Mucosa of rectum (tissue), 2 donors: ENCODE data around the gene CCDC57.

Source experiments
- H3K27ac ChIP-seq, 2 donors: one replicate each; pipeline ENCODE4 v1.7.0; 2013; ENCODE audit warnings: inconsistent platforms in 2 of 2, low read depth in 2 of 2, low read length in 2 of 2
- H3K27me3 ChIP-seq, 2 donors: one replicate each; pipeline ENCODE4 v1.7.0; 2013; ENCODE audit warnings: low read length in 2 of 2; ENCODE audit not compliant: control insufficient read depth in 2 of 2, insufficient read depth in 2 of 2
- H3K36me3 ChIP-seq, 2 donors: one replicate each; pipeline ENCODE4 v1.7.0; 2013; ENCODE audit warnings: low read length in 2 of 2; ENCODE audit not compliant: control insufficient read depth in 2 of 2, insufficient read depth in 2 of 2
- H3K4me1 ChIP-seq, 2 donors: one replicate each; pipeline ENCODE4 v1.7.0; 2013; ENCODE audit warnings: low read length in 2 of 2, mild to moderate bottlenecking in 1 of 2; ENCODE audit not compliant: control insufficient read depth in 2 of 2, insufficient read depth in 2 of 2
- H3K4me3 ChIP-seq, 2 donors: one replicate each; pipeline ENCODE4 v1.7.0; 2013; ENCODE audit warnings: low read length in 2 of 2
- H3K9ac ChIP-seq, 2 donors: one replicate each; pipeline ENCODE4 v1.7.0; 2013; ENCODE audit warnings: low read length in 2 of 2, low read depth in 1 of 2, mild to moderate bottlenecking in 1 of 2
- H3K9me3 ChIP-seq, 2 donors: one replicate each; pipeline ENCODE4 v1.7.0; 2013; ENCODE audit warnings: low read length in 2 of 2; ENCODE audit not compliant: control insufficient read depth in 2 of 2
- donor health status: healthy.
- donor health status: Normal muscosa, but diverticular disease.

Gene CCDC57

DNA sequence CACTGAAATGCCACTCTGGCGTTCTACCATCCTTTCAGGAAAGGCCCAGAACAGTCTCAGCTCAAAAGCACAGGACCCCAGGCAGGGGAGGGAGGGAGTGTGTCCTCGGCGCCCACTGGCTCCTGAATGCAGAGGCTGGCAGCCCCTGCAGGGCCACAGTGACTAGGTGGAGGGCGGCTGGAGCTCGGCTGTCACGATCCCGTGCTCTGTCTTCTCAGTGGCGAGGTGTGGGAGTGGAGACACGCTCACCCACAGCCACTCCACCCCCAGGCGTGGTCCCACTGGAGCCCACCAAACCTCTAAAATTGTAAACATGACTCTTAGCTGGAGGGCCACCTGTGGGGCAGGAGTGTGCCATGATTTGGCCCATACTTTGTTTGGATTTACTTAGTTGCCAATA, 98.2 kb downstream of the CCDC57 start:
- Histone ChIP-seq H3K9ac (no peak overlapping the region), H3K27me3 (no peaks in the 10 kb centered on the region), H3K4me1 (no peaks in the 10 kb centered on the region), H3K27ac (no peak overlapping the region), H3K4me3 (no peak overlapping the region), H3K9me3 (no peaks in the 10 kb centered on the region), H3K36me3 (peaks cover 0 to 4% of the 10 kb centered on the region in 2 donors)

DNA sequence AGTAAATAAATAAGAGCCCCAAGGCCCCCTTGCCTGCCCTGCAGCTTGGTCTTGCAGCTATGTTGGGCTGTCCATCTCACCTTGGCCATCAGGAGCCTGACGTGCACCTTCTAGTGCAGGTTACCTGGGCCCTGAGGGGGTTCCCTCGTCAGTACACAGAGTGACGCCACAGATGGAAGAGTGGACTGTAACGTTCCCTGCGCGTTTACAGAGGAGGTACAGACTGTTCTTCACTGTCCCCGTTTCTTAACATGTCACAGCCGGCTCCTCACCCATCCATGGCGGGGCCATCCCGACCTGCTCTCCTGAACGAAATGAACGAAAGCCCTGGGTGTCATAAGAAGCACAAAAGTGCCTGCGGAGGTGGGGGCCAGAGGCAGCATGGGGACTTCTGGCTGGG, 98.7 kb downstream of the CCDC57 start:
- no peak overlapping the region for H3K4me3 ChIP-seq
- peaks cover 0 to 4% of the 10 kb centered on the region in 2 donors for H3K36me3 ChIP-seq
- H3K27ac ChIP-seq = no peak overlapping the region
- no peak overlapping the region for H3K9ac ChIP-seq
- H3K9me3 ChIP-seq = no peaks in the 10 kb centered on the region
- no peaks in the 10 kb centered on the region for H3K4me1 ChIP-seq
- H3K27me3 ChIP-seq = no peaks in the 10 kb centered on the region

GRCh38 chr17:82113422-82113821, 99.2 kb downstream of the CCDC57 start:
- H3K4me1 ChIP-seq = no peaks in the 10 kb centered on the region
- H3K27ac ChIP-seq = no peak overlapping the region
- H3K36me3 ChIP-seq = peaks cover 0 to 4% of the 10 kb centered on the region in 2 donors
- no peaks in the 10 kb centered on the region for H3K27me3 ChIP-seq
- no peak overlapping the region for H3K9ac ChIP-seq
- no peak overlapping the region for H3K4me3 ChIP-seq
- no peaks in the 10 kb centered on the region for H3K9me3 ChIP-seq

DNA sequence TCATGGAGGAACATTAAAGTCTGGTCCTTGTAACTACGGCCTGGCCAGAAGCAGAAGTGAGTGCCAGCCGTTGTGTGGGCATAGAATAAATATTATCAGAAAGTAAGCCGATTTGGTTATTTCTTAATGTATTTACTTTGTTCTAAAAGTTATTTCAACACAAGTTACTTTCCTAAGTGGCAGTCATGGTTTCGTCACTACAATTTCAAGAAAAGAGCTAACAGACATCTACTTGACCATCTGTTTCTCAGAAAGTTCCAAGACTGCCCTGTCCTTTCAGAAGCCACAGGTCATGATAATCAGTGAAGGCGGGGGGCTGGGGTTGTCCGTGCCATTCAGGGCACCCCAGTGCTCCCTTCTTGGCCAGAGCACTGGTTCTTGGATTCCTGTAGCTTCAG, 99.7 kb downstream of the CCDC57 start:
- Histone ChIP-seq H3K4me1 (no peaks in the 10 kb centered on the region), H3K9me3 (no peaks in the 10 kb centered on the region), H3K27ac (no peak overlapping the region), H3K27me3 (no peaks in the 10 kb centered on the region), H3K4me3 (no peak overlapping the region), H3K9ac (no peak overlapping the region), H3K36me3 (peaks cover 0 to 2% of the 10 kb centered on the region in 2 donors)

DNA sequence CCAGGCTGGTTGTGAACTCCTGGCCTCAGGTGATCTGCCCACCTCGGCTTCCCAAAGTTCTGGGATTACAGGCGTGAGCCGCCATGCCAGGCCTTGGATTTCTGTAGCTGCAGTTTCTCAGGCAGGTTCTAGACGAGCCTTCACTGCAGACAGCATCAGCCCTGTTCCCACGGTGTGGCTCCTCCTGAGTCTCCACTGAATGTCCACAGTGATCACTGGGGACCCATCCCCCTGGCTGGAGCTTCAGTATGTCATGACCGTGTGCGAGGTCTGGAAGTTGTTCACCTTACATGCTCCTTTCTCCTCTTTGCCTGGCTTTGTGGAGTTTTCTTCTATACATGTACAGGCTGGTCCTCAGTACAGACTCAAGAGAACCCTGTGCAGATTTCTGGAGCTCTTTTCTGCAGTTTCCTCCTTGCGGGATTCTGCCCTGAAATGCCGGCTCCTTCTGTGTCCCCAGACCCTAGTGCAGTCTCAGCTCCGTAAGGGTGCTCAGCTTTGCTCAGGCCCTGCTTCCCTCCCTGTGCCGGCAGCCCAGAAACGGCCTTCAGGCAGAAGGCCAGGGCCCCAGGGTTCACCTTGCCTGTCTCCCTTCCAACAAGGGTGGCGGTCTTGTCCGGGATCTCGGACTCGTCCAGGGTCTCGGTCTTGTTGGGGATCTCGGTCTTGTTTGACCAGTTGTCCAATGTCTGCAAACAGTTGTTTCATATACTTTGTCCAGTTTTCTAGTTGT, 100.3 kb downstream of the CCDC57 start:
- Histone ChIP-seq H3K9me3 (no peaks in the 10 kb centered on the region), H3K36me3 (peaks cover 0 to 2% of the 10 kb centered on the region in 2 donors), H3K27ac (no peak overlapping the region), H3K4me3 (no peak overlapping the region), H3K9ac (no peak overlapping the region), H3K27me3 (no peaks in the 10 kb centered on the region), H3K4me1 (no peaks in the 10 kb centered on the region)

GRCh38 chr17:82110298-82110697, 102.3 kb downstream of the CCDC57 start:
- no peak overlapping the region for H3K4me3 ChIP-seq
- H3K9me3 ChIP-seq = no peaks in the 10 kb centered on the region
- H3K9ac ChIP-seq = no peak overlapping the region
- H3K4me1 ChIP-seq = peaks cover 13 to 17% of the 10 kb centered on the region in 2 donors
- H3K27ac ChIP-seq = no peak overlapping the region
- H3K27me3 ChIP-seq = no peaks in the 10 kb centered on the region
- peaks cover 0 to 2% of the 10 kb centered on the region in 2 donors for H3K36me3 ChIP-seq

GRCh38 chr17:82108961-82109475, 103.6 kb downstream of the CCDC57 start:
- Histone ChIP-seq H3K4me1 (peaks cover 16 to 22% of the 10 kb centered on the region in 2 donors), H3K27me3 (no peaks in the 10 kb centered on the region), H3K4me3 (no peak overlapping the region), H3K27ac (no peak overlapping the region), H3K9ac (no peak overlapping the region), H3K36me3 (peaks cover 0 to 2% of the 10 kb centered on the region in 2 donors), H3K9me3 (no peaks in the 10 kb centered on the region)

DNA sequence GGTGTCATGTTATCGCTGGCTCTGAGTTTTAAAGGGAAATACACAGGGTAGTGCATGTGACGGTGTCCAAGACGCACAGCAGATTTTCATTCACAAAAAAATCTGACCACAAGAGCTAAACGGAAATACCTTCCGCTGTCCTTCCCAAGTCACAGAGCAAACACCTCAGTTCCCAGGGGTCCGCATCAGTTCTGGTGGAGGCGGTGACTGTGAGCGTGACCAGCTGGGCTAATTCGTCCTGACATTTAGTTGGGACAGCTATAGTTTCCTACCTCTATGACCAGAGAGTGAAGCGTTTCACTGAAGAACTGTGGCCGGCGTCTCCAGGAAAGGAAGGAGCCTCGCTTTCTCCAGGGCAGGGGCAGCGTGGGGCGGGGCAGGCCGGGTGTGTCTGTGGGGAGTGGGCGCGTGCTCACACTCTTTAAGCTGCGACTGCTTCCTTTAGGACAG, 104.1 kb downstream of the CCDC57 start:
- H3K27me3 ChIP-seq = no peaks in the 10 kb centered on the region
- H3K9me3 ChIP-seq = no peaks in the 10 kb centered on the region
- H3K4me3 ChIP-seq = no peak overlapping the region
- H3K9ac ChIP-seq = no peak overlapping the region
- peaks cover 0 to 2% of the 10 kb centered on the region in 2 donors for H3K36me3 ChIP-seq
- H3K4me1 ChIP-seq = peaks cover 16 to 27% of the 10 kb centered on the region in 2 donors
- H3K27ac ChIP-seq = no peak overlapping the region

DNA sequence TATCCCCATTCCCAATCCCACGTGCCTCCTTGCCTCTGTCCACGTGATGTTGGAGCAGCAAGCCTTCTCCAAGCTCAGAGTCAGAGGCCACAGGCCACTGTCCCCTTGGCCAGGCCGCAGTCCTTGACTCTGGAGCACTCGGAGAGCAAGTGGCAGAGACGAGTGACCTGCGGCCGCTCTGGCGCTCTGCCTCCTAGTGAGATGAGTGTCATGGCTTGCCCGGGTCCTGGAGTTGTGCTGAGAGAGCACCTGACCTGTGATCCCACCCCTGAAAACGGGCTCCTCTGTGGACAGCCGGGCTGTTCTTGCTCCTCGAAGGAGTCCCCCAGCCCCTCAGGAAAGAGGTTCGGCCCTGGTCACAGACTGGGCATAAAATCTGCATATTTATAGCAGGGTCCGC, 104.6 kb downstream of the CCDC57 start:
- no peak overlapping the region for H3K27ac ChIP-seq

GRCh38 chr17:82107341-82107860, 105.2 kb downstream of the CCDC57 start:
- Histone ChIP-seq H3K9me3 (no peaks in the 10 kb centered on the region), H3K4me1 (peaks cover 16 to 27% of the 10 kb centered on the region in 2 donors), H3K36me3 (no peaks in the 10 kb centered on the region), H3K9ac (no peak overlapping the region), H3K27ac (peak overlapping the region in 1 of 2 donors; percentile 90), H3K27me3 (no peaks in the 10 kb centered on the region), H3K4me3 (no peak overlapping the region)

More for the DNA sequence above, 104.6 kb downstream of the CCDC57 start:
- Histone ChIP-seq H3K9ac (no peak overlapping the region), H3K4me3 (no peak overlapping the region), H3K9me3 (no peaks in the 10 kb centered on the region), H3K4me1 (peaks cover 16 to 27% of the 10 kb centered on the region in 2 donors), H3K36me3 (no peaks in the 10 kb centered on the region), H3K27me3 (no peaks in the 10 kb centered on the region)
